GM18867 (cell line): ENCODE results near the gene MYO7A.

Experiments used
- ATAC-seq: cut with Tn5 transposase; IDR thresholded peaks from one replicate; pipeline ENCODE4 v1.9.1; 2021; ENCODE audit warnings: mild to moderate bottlenecking, moderate library complexity; ENCODE audit not compliant: unreplicated experiment

Gene MYO7A

GRCh38 chr11:77144196-77144856, 16.3 kb downstream of the MYO7A start:
- no peak for ATAC-seq

GRCh38 chr11:77144857-77145428, 16.9 kb downstream of the MYO7A start:
- no peak for ATAC-seq

- no peak for ATAC-seq
Observed at GRCh38 chr11:77146261-77147035, 18.4 kb downstream of the MYO7A start.

- ATAC-seq = no peak
Observed at GRCh38 chr11:77147036-77147315, 18.9 kb downstream of the MYO7A start.

- ATAC-seq = no peak
Observed at GRCh38 chr11:77147668-77148321, 19.7 kb downstream of the MYO7A start.

GRCh38 chr11:77148963-77149715, 21.1 kb downstream of the MYO7A start:
- no peak for ATAC-seq

- no peak for ATAC-seq
Observed at GRCh38 chr11:77149716-77150392, 21.8 kb downstream of the MYO7A start.

GRCh38 chr11:77150836-77151235, 22.8 kb downstream of the MYO7A start:
- no peak for ATAC-seq

GRCh38 chr11:77151804-77152509, 23.9 kb downstream of the MYO7A start:
- no peak for ATAC-seq

- ATAC-seq = no peak
Observed at GRCh38 chr11:77152846-77153245, 24.8 kb downstream of the MYO7A start.

- ATAC-seq = no peak
Observed at GRCh38 chr11:77153276-77154185, 25.5 kb downstream of the MYO7A start.

GRCh38 chr11:77154381-77155081, 26.5 kb downstream of the MYO7A start:
- no peak for ATAC-seq

- no peak for ATAC-seq
Observed at GRCh38 chr11:77155082-77155475, 27.0 kb downstream of the MYO7A start.

- no peak for ATAC-seq
Observed at GRCh38 chr11:77155556-77156130, 27.6 kb downstream of the MYO7A start.

- no peak for ATAC-seq
Observed at GRCh38 chr11:77156396-77157195, 28.6 kb downstream of the MYO7A start.

GRCh38 chr11:77158041-77158695, 30.1 kb downstream of the MYO7A start:
- ATAC-seq = no peak
